ENCODE data around the gene FMN1.
"Not testable (repeated sequence)": the region's sequence is repeated elsewhere in the genome, so short reads cannot be mapped to it uniquely, and the experiment has no call there.

The FMN1 gene

DNA sequence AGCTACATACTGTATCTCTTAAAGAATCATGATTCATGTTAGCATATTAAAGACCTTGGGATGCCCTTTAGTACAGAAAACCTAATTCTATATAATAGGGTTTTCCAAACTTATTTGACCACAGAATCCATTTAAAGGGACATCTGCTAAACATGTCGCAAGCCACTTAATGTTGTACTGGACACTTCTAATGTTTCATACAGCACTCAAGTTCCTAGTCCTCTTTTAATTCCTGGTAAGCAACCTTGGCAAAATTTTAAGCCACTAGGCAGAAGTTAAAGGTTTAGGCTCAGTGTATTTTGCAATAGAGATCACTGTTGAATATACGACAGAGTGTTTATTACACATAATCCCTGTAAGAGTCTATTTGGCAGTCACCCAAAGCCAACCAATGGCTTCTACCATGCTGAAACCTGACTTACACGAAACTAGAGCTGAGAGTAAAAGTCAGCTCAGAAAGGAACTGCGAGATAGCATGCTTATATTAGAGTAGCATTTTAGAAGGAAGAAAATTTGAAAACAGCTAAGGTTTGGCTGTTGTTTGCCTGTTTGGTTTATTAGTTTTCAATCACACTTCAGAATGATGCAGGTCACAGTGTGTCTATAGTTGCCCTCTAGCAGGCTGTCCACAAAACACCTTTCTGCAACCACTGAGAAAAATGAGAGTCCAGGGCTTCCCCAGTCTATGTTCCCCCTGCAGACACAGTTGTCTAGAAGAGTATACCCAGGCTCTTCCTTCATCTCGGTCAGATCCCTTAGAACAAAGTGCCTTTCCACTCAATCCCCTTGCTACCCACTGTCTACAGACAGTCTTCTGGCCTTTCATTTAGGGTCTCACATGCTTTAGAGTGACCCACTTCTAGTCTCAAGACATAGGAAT is 104.4 kb downstream of the FMN1 start:
- peak in 1 of 2 experiments; percentile 38 for DNase-seq (ENCODE audit: low read depth in 1 of 2, low spot score in 1 of 2)
- in situ Hi-C loops (cut with HindIII; ENCODE audit: low pct_unique_long_range_greater_than_20kb, low sequenced_read_pairs), result no loop called here
- no peak for TF ChIP-seq JUND (IDR thresholded peaks at IDR 0.05; ENCODE audit: low read depth)

DNA sequence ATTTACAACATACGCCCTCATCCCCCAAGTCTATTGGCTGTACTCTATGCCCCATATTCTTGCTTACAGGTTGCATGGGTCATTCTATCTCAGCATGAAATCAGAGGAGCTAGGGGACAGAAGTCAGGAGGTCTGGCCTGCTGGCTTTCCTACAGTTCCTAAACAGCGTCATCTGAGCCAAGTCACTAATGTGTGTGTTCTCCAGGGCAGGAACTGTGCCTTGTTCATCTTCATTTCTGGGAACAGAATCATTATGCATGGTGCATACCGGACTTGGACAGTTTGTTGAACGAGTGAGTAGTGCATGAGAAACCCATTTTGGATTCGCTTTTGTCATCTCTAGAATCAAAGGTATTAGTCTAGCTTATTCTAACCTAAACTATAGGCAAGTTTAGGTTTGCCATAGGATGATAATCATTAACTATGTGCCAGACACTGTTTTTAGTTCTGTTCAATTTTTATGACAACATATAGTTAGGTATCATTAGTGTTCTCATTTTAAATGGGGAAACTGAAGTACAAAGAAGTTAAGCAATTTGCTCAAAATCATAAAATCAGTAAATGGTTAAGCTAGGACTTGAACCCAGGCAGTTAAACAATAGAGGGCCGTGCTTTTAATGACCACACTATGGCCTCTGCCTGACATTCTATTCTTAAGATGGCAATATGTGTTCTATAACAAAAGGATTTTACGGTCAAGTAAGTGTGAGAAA is 105.2 kb downstream of the FMN1 start:
- DNase-seq (ENCODE audit: low read depth in 1 of 2, low spot score in 1 of 2), result no peak
- no peak for TF ChIP-seq JUND (IDR thresholded peaks at IDR 0.05; ENCODE audit: low read depth)
- in situ Hi-C loops (cut with HindIII; ENCODE audit: low pct_unique_long_range_greater_than_20kb, low sequenced_read_pairs), result no loop called here

DNA sequence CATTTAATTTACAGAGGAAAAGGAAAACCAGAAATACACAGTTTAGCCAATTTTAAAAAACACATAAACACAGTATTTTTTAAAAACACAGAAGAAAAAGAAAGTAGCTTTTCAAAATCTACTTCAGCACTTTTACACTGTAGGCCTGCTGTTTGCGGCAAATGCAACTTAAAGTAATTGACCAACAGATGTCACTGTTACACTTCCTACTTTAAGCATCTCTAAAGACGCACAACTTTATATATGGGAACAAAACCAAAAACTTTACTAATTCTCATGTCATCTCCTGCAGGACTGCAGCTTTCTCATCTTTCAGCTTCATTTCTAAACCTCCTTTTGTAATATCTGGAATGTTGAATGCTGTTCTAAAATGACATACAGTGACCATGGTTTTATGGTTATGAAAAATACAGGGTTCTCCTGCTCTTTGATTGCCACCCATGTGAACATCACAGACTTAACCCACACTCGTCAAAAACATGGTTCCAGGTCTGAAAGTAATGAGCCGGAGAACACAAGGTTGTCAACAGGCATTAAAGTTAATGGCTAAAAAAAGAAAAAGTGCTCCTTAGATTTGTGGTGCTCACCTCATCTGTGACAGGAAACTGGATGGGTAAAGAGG is 107.9 kb downstream of the FMN1 start:
- DNase-seq (ENCODE audit: low read depth in 1 of 2, low spot score in 1 of 2), result peak in 1 of 2 experiments; percentile 75
- no peak for TF ChIP-seq JUND (IDR thresholded peaks at IDR 0.05; ENCODE audit: low read depth)
- in situ Hi-C loops (cut with HindIII; ENCODE audit: low pct_unique_long_range_greater_than_20kb, low sequenced_read_pairs), result no loop called here

DNA sequence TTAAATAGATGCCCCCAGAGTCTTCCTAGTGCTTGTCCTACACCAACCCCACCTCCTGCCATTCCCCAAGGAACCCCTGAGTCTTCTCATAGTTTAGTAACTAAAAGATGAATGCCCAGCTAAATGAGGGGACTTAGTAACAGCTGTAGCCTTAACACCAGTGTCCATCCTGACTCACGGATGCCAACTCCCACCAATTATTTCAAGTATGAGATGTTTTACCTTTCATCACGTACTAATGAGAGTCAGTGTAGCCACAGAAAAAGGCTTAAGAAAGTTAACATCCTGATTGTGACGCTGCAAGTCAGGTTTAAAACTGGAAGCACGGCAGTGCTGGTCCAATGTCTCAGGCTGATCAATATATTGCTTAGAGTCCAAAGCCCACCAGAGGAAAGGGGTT is 109.9 kb downstream of the FMN1 start:
- no peak for DNase-seq (ENCODE audit: low read depth in 1 of 2, low spot score in 1 of 2)
- in situ Hi-C loops (cut with HindIII; ENCODE audit: low pct_unique_long_range_greater_than_20kb, low sequenced_read_pairs), result no loop called here
- no peak for TF ChIP-seq JUND (IDR thresholded peaks at IDR 0.05; ENCODE audit: low read depth)

DNA sequence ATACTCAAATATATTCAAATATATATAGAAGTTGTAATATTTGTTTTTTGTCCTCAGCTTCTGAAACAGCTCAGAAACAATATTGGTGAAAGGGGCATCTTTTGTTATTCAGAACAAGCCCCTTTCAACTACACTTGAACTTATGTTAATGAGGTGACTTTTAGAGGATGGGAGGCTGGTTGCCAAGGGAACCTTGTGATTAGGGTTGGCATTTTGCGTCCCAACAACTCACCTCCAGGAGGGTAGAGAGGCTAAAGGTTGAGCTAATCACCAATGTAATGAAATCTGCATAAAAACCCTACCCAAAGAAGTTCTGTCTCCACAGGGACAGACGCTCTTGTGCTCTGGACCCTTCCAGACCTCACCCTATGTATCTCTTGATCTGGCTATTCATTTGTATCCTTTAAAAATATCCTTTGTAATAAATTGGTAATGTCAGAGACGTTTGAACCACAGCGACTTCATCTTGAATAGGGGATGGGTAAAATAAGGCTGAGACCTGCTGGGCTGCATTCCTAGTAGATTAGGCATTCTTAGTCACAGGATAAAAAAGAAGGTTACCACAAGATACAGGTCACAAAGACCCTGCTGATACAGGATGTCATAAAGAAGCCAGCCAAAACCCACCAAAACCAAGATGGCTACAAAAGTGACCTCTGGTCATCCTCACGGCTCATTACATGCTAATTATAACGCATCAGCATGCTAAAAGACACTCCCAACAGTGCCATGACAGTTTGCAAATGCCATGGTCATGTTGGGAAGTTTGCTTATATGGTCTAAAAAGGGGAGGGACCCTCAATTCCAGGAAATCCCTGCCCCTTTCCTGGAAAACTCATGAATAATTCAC is 111.1 kb downstream of the FMN1 start:
- DNase-seq (ENCODE audit: low read depth in 1 of 2, low spot score in 1 of 2), result peak in 1 of 2 experiments; percentile 48
- no peak for TF ChIP-seq JUND (IDR thresholded peaks at IDR 0.05; ENCODE audit: low read depth)
- in situ Hi-C loops (cut with HindIII; ENCODE audit: low pct_unique_long_range_greater_than_20kb, low sequenced_read_pairs), result no loop called here

DNA sequence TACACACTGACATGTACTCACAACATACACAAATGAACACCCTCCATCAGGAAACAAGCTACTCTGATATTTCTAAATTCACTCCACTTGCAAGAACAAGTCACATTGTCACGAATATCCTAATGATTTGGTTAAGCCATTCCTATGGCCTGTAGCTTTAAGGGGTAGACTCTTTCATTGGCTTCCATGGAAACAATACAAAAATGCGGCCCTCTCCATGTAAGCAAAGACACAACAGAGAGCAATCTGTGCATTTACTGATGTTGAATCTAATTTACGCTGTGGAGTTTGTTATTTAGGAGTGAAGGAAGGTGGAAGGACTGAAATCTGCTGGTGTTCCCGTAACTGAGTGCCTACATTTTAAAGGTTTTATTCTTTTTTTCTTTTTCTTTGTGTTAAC is 114.5 kb downstream of the FMN1 start:
- in situ Hi-C loops (cut with HindIII; ENCODE audit: low pct_unique_long_range_greater_than_20kb, low sequenced_read_pairs), result no loop called here
- TF ChIP-seq JUND (IDR thresholded peaks at IDR 0.05; ENCODE audit: low read depth), result no peak

DNA sequence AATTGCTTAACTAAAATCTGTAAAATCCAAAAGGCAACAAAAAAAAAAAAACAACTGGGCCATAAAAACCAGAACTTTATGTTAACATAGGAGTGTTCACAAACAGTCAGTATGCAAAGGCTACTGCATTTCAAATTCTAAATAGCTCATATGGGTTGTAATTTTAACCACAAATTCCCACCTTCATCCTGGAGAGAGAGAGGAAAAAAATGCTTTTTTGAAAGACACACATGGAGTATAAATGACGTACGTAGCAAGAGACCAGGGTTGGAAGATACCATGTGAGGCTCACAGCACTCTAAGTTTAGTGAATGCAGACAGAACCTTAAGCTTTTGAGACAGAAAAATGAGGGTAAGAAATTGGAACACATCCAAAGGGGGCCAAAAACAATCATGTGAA is 115.9 kb downstream of the FMN1 start:
- in situ Hi-C loops (cut with HindIII; ENCODE audit: low pct_unique_long_range_greater_than_20kb, low sequenced_read_pairs), result no loop called here
- TF ChIP-seq JUND (IDR thresholded peaks at IDR 0.05; ENCODE audit: low read depth), result no peak
- DNase-seq (ENCODE audit: low read depth in 1 of 2, low spot score in 1 of 2), result no peak

More for the DNA sequence above, 114.5 kb downstream of the FMN1 start:
- DNase-seq (ENCODE audit: low read depth in 1 of 2, low spot score in 1 of 2), result no peak

DNA sequence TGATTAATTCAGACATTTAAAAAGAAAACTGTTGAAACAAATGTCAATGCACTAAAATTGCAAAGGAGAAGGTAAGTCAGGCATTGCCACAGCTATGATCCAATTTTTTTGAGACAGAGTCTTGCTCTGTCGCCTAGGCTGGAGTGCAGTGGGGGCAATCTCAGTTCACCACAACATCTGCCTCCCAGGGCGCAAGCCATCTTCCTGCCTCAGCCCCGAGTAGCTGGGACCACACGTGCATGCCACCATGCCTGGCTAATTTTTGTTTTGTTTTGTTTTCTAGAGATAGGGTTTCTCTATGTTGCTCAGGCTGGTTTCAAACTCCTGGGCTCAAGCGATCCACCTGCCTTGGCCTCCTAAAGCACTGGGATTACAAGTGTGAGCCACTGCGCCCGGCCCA is 117.6 kb downstream of the FMN1 start:
- DNase-seq (ENCODE audit: low read depth in 1 of 2, low spot score in 1 of 2), result no peak
- TF ChIP-seq JUND (IDR thresholded peaks at IDR 0.05; ENCODE audit: low read depth), result no peak
- in situ Hi-C loops (cut with HindIII; ENCODE audit: low pct_unique_long_range_greater_than_20kb, low sequenced_read_pairs), result no loop called here

DNA sequence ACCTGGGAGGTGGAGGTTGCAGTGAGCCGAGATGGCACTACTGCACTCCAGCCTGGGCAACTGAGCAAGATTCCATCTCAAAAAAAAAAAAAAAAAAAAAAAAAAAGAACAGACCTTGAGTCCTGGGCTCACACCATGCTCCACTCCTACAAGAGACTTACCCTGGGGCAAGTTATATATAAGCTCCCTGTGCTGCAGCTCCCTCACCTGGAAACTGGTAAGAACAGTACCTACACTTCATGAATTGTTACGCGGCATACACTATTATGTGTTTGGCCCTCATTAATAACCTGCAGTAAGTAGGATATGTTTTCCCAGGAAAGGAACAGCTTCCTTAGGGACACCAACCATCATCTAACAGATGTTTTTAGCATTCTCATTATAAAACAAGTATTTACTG is 119.6 kb downstream of the FMN1 start:
- in situ Hi-C loops (cut with HindIII; ENCODE audit: low pct_unique_long_range_greater_than_20kb, low sequenced_read_pairs), result no loop called here
- peak in 1 of 2 experiments; percentile 90 for DNase-seq (ENCODE audit: low read depth in 1 of 2, low spot score in 1 of 2)
- no peak for TF ChIP-seq JUND (IDR thresholded peaks at IDR 0.05; ENCODE audit: low read depth)

DNA sequence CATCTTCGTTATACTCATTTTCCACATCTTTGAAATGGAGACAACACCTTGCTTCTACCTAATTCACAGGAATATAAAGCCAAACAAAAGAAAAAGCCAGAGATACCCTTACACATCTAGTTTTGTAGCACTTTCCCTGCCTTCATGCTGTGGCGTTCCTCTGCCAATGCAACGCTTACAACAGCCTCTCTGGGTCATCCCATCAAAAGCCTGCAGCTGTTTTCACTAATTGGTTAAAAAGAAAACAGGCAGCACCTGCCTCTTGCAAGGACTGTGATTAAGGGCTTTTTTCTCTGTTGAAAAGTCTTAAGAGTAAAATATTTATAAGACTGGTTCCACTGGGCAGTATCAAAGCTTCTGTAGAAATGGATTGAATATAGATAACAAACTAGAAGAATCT is 120.3 kb downstream of the FMN1 start:
- no peak for TF ChIP-seq JUND (IDR thresholded peaks at IDR 0.05; ENCODE audit: low read depth)
- in situ Hi-C loops (cut with HindIII; ENCODE audit: low pct_unique_long_range_greater_than_20kb, low sequenced_read_pairs), result no loop called here
- DNase-seq (ENCODE audit: low read depth in 1 of 2, low spot score in 1 of 2), result no peak

DNA sequence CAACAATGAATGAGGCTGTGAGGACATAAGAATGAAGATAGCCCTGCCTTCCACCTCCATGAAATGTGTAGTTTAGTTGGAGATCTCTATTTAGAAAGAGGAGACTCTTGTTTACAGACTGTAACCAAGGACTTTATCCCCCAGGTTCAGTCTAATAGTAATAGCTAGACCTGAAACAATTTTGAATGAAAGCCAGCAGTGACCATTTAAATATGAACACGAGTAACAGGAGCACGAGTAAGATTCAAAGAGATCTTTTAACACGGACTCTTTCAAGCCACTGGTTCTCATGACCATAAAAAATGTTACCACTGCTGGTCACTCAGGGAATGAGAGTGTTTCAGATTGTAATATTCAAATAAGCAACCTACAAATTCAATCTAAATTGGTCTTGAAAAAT is 123.1 kb downstream of the FMN1 start:
- no peak for TF ChIP-seq JUND (IDR thresholded peaks at IDR 0.05; ENCODE audit: low read depth)
- in situ Hi-C loops (cut with HindIII; ENCODE audit: low pct_unique_long_range_greater_than_20kb, low sequenced_read_pairs), result no loop called here
- DNase-seq (ENCODE audit: low read depth in 1 of 2, low spot score in 1 of 2), result no peak

DNA sequence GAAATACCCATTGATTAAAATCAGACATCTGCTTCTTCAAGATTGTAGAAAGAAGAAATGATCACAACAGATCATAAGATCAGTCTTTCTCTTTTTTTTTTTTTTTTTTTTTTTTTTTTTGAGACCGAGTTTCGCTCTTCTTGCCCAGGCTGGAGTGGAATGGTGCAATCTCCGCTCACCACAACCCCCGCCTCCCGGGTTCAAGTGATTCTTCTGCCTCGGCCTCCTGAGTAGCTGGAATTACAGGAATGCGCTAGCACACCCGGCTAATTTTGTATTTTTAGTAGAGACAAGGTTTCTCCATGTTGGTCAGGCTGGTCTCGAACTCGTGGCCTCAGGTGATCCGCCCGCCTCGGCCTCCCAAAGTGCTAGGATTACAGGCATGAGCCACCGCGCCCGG is 124.6 kb downstream of the FMN1 start:
- DNase-seq (ENCODE audit: low read depth in 1 of 2, low spot score in 1 of 2); in situ Hi-C loops (cut with HindIII; ENCODE audit: low pct_unique_long_range_greater_than_20kb, low sequenced_read_pairs): not testable (repeated sequence)

Data from T47D (cell line).